GM21619 (cell line): ENCODE measurements around the gene RMI2.

ENCODE experiments used
- ATAC-seq: cut with Tn5 transposase; IDR thresholded peaks from one replicate; pipeline ENCODE4 v1.9.1; 2021; ENCODE audit not compliant: unreplicated experiment

The RMI2 gene

GRCh38 chr16:11327277-11328171 is 17.7 kb upstream of the RMI2 start:
- peak; percentile 39 for ATAC-seq

DNA sequence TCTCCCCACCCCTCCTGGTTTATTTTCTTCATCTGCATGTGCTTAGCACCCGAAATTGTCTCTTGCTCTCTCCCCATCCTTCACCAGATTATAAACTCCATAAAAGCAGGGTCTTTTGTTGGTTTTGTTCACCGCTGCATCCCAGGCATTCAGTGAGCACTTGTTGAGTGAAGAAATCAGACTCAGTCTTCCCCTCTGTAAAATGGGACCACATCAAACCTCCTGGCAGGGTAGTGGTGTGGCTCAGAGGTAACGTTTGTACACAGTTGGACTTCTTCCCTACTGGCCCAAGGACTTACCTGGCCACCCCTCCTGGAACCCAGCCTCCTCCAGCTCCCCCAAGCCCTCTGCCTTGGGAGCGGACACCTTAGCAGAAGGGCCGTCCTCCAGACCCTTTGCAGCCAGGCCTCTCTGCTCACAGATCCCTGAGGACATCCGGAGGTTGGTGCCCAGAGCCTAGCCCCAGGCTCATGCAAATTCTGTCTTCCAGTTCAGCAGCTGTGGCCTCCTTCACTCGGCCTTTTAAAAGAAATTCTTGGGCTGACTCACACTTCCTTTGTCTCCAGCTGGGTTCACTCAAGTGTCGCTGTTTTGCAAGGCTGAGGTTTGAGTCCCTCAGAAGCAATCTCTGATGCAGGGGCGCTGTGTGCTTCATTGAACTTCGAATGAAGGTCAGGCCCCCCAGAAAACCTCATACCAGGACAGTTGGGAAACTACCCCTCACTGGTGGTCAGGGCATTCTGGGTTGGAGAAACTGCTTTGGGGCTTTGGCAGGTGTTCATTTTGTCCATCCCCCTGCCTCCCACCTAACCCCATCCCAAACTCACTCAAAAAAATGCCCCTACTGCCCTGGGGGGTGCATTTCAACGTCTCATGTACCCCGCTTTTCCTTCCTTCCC is 16.8 kb upstream of the RMI2 start:
- peak; percentile 75 for ATAC-seq

DNA sequence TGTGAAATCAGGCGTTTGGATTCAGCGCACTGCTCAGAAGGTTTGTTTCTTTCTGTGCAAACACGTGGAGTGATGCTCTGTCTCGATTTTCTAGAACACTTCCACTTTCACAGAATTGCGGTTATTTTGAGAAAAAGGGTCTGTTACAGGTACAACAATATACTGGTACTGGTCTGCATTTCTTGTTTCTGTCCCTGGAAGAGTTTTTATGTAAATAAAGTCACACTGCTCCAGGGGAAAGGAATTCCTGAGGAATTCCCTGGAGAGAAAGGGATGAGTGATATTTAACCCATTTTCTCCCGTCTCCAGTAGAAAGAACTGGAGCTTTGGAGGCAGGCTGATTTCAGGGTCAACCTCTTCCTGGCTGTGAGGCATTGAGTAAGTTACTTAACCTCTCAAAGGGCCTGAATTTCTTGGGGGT is 16.2 kb upstream of the RMI2 start:
- no peak for ATAC-seq

- no peak for ATAC-seq
Measured at GRCh38 chr16:11329891-11330290, 15.4 kb upstream of the RMI2 start.

GRCh38 chr16:11330526-11331237 is 14.6 kb upstream of the RMI2 start:
- no peak for ATAC-seq

GRCh38 chr16:11331967-11332366 is 13.3 kb upstream of the RMI2 start:
- no peak for ATAC-seq

GRCh38 chr16:11333010-11333409 is 12.2 kb upstream of the RMI2 start:
- ATAC-seq = no peak

DNA sequence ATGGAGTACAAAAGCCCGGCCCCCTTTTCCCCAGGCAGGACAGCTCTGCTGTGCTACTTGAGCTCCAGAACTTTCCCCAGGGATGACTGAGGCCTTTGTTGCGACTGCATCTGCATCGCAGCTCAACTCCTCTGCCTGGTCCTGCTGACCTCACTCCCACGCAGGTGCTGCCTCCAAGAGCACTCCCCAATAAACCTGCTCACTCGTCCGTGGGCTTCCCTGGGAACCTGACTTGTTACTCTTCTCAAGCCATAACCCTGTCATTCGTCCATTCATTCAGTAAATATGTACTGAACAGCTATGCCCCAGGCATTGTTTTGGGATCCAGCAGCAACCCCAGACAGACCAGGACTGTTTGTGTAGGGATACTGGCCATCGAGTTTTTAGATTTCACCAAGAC is 11.6 kb upstream of the RMI2 start:
- no peak for ATAC-seq

- no peak for ATAC-seq
Measured at GRCh38 chr16:11334831-11335404, 10.3 kb upstream of the RMI2 start.

GRCh38 chr16:11339075-11339474 is 6.2 kb upstream of the RMI2 start:
- no peak for ATAC-seq

DNA sequence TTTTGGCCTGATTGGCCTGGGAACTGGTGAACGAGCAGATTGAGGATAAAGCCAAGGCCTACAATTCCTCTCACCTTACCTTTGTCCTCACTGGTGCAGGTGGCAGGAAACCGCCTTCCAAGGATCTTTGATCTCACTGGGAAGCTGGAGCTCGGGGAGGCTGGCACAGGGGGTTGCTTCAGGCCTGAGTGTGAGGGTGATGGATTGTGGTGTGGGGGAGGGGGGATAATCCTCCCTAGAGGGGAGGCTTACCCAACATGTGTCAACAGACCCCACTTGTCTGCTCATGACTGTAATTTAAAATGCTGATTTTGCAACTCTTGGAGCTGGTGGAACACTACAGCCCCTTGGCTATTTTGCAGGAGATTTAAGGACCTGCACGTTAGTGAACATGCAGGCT is 4.5 kb upstream of the RMI2 start:
- no peak for ATAC-seq

DNA sequence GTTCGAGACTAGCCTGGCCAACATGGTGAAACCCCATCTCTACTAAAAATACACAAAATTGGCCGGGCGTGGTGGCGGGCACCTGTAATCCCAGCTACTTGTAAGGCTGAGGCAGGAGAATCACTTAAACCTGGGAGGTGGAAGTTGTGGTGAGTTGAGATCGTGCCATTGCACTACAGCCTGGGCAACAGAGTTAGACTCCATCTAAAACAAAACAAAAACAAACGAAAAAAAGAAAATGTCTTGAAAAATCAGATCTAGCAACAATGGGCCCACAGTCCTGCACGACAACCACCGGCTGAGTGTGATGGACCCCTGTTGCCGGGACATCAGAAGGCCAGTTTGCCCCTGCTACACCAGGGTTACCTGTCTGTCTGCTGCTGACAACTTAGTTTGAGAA is 3.9 kb upstream of the RMI2 start:
- ATAC-seq = no peak

GRCh38 chr16:11342021-11342855 is 3.0 kb upstream of the RMI2 start:
- ATAC-seq = no peak

- ATAC-seq = no peak
Measured at GRCh38 chr16:11346700-11347319, 1.6 kb downstream of the RMI2 start.

GRCh38 chr16:11347831-11348230 is 2.6 kb downstream of the RMI2 start:
- no peak for ATAC-seq

DNA sequence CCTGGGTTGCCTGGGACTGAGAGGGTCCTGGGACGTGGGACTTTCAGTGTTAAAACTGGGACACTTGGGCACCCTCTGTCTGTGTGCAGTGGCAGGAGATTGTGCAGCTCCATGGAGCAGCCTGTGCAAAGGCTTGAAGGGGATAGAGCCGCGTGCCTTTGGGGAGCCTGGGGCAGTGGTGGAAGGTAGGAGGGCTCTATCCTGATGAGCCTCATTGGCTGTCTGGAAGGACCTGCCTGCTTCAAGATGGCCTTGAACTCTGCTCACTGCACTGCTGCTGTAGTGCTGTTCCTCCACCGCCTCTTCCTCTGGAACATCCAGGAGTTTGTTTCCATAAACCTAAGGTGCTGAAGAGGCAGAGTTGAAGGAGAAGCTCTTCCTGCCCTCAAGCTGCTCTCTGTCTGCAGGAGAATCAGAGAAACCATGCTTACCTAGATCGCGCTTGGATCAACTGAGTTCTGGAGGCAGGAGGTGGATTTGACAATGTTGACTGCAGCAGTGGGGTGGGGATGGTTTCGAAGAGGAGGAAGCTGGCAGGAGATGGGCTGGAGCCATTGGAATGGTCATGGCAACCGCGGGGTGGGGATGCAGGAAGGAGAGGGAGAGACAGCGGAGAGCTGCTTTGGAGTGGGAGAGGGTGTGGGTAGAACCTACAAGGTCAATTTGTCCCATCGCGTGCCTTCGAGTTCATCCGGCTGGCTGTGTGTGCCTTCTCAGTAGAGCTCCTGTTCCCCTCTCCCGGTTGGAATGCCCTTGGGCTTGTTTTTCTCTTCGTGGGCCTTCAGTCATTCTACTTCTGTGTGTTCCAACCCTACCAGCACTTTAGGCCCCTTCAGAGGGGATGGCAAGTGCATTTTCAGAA is 3.7 kb downstream of the RMI2 start:
- ATAC-seq = no peak

DNA sequence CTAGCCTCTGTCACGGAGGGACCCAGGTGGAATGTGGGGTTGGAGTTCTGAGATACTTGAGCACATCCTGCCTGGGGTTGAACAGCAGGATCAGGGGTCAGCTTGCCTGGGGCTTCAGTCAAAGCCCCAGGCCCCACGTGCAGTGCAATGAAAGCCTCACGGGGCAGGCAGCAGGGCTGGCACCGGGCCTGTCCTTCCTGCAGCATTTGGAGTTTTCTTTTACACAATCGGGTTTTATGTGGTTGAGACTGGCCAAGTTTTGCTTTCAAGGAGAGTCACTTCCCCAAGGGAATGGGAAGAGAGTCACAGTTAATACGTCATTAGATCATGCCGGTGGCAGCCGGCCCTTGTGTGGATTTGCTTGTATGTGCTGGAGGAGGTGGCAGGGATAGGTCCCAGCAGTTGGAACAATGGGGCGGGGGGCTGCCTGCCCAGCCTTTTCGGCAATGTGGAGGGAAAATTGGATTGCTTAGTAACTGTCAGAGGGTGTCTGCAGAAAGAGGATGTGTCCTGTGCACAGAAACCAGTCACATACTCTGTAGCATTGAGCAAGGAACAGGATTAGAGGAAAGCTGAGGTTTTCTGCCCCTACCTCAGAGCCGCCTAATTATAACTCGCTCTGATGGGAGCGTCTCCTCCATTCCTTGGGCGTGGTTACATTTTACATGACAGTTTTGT is 4.5 kb downstream of the RMI2 start:
- no peak for ATAC-seq

DNA sequence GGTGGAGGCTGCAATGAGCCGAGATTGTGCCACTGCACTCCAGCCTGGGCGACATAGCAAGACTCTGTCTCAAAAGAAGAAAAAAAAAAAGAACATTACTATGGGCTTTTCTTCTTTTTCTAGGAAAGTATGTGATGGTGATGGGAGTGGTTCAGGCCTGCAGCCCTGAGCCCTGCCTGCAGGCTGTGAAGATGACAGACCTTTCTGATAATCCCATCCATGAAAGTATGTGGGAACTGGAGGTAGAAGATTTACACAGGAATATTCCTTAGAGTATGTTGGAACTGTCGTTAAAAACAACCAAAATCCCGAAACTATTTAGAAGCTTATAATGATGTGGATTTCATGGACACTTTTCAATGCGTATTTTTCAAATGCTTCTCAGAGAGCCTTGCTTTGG is 5.3 kb downstream of the RMI2 start:
- ATAC-seq = no peak
